Stimulated activated CD8-positive, alpha-beta memory T cell treated with anti-CD3 and anti-CD28 coated beads, Interleukin-7, amount 100 ng/mL, for 1 hour (primary cell): ENCODE data around the gene UCHL5.
A peak's percentile ranks its signal among the peaks of the same experiment; 100 is the strongest.

Source experiments
- DNase-seq, 2 donors: peaks; one replicate each; pipeline ENCODE4 v3.0.0-alpha.2; 2020; ENCODE audit warnings: low read depth in 2 of 2

UCHL5 gene

GRCh38 chr1:193059282-193060114 lies at the start of gene UCHL5, which contains the start of gene RO60:
UCHL5 (minus strand) TSS chr1:193059360; CDS start chr1:193059260, 100 bp downstream.
RO60 (plus strand) TSS chr1:193059612; CDS start chr1:193069055, 9,443 bp downstream.
- peak; percentile 85 to 87 for DNase-seq

- DNase-seq = no peak
These were observed 49.3 kb upstream of the UCHL5 start for GRCh38 chr1:193108471-193108870.

- DNase-seq = no peak
These were observed 46.6 kb upstream of the UCHL5 start for GRCh38 chr1:193105821-193106177.

GRCh38 chr1:193104907-193105820 lies 46.0 kb upstream of the UCHL5 start, which contains the start of gene GLRX2:
GLRX2 (minus strand) TSS chr1:193105414; CDS start chr1:193105382, 32 bp downstream.
- DNase-seq = peak; percentile 31 to 41

- DNase-seq = no peak
These were observed 45.3 kb upstream of the UCHL5 start for GRCh38 chr1:193104502-193104906.

- no peak for DNase-seq
These were observed 44.8 kb upstream of the UCHL5 start for GRCh38 chr1:193103759-193104501.

GRCh38 chr1:193102662-193103061 lies 43.5 kb upstream of the UCHL5 start:
- no peak for DNase-seq

GRCh38 chr1:193094112-193094511 lies 35.0 kb upstream of the UCHL5 start:
- no peak for DNase-seq

GRCh38 chr1:193090865-193091264 lies 31.7 kb upstream of the UCHL5 start:
- no peak for DNase-seq

- DNase-seq = no peak
These were observed 28.7 kb upstream of the UCHL5 start for GRCh38 chr1:193087893-193088292.

GRCh38 chr1:193086342-193086741 lies 27.2 kb upstream of the UCHL5 start:
- no peak for DNase-seq

GRCh38 chr1:193085263-193085662 lies 26.1 kb upstream of the UCHL5 start:
- no peak for DNase-seq

- no peak for DNase-seq
These were observed 24.4 kb upstream of the UCHL5 start for GRCh38 chr1:193083365-193084088.

- no peak for DNase-seq
These were observed 20.0 kb upstream of the UCHL5 start for GRCh38 chr1:193079187-193079586.

- no peak for DNase-seq
These were observed 18.8 kb upstream of the UCHL5 start for GRCh38 chr1:193077991-193078390.

- DNase-seq = no peak
These were observed 11.8 kb upstream of the UCHL5 start for GRCh38 chr1:193070942-193071341.

- DNase-seq = no peak
These were observed 11.2 kb upstream of the UCHL5 start for GRCh38 chr1:193070386-193070753.

- no peak for DNase-seq
These were observed 10.7 kb upstream of the UCHL5 start for GRCh38 chr1:193069748-193070385.

- no peak for DNase-seq
These were observed 8.9 kb upstream of the UCHL5 start for GRCh38 chr1:193068013-193068412.

GRCh38 chr1:193066606-193067005 lies 7.4 kb upstream of the UCHL5 start:
- no peak for DNase-seq

- DNase-seq = no peak
These were observed 6.8 kb upstream of the UCHL5 start for GRCh38 chr1:193065954-193066353.
